ENCODE measurements around the gene LRRIQ3. TPM values are rescaled to one million over a fixed set of nuclear protein-coding genes. Genes with fewer than 3 reads are reported as not detected.
A peak's percentile ranks its signal among the peaks of the same experiment; 100 is the strongest.

LRRIQ3 gene
- total RNA-seq, 3 donors from 2014 or later: 0.56 to 2.6 (median 1.4) TPM

- no peak for DNase-seq
- Mint-ChIP-seq H3K27me3 (ENCODE audit: low read depth) (no peaks in the 10 kb centered on the region), H3K4me1 (ENCODE audit: low read depth) (no peaks in the 10 kb centered on the region), H3K4me3 (no peak overlapping the region), H3K36me3 (ENCODE audit: insufficient read depth) (no peaks in the 10 kb centered on the region), H3K9me3 (peaks cover 7% of the 10 kb centered on the region)
- no peak for ATAC-seq
Observed at GRCh38 chr1:74038042-74038441, 159.9 kb downstream of the LRRIQ3 start.

GRCh38 chr1:74012583-74012982 is 185.4 kb downstream of the LRRIQ3 start:
- ATAC-seq (no peak), DNase-seq (no peak)
- H3K36me3 Mint-ChIP-seq (ENCODE audit: insufficient read depth): no peaks in the 10 kb centered on the region
- H3K27me3 Mint-ChIP-seq (ENCODE audit: low read depth): peaks cover 2% of the 10 kb centered on the region
- H3K4me3 Mint-ChIP-seq: no peak overlapping the region
- H3K9me3 Mint-ChIP-seq: no peaks in the 10 kb centered on the region
- peaks cover 7% of the 10 kb centered on the region for H3K4me1 Mint-ChIP-seq (ENCODE audit: low read depth)

- Mint-ChIP-seq H3K27me3 (ENCODE audit: low read depth) (peaks cover 2% of the 10 kb centered on the region), H3K4me3 (no peak overlapping the region), H3K4me1 (ENCODE audit: low read depth) (peaks cover 7% of the 10 kb centered on the region), H3K36me3 (ENCODE audit: insufficient read depth) (no peaks in the 10 kb centered on the region), H3K9me3 (no peaks in the 10 kb centered on the region)
- no peak for ATAC-seq
- DNase-seq: no peak
Observed at GRCh38 chr1:74011736-74012135, 186.2 kb downstream of the LRRIQ3 start.

GRCh38 chr1:74010206-74010605 is 187.8 kb downstream of the LRRIQ3 start:
- no peaks in the 10 kb centered on the region for H3K9me3 Mint-ChIP-seq
- H3K4me1 Mint-ChIP-seq (ENCODE audit: low read depth): peaks cover 7% of the 10 kb centered on the region
- DNase-seq: no peak
- peak overlapping the region; percentile 75 for H3K4me3 Mint-ChIP-seq
- peaks cover 2% of the 10 kb centered on the region for H3K27me3 Mint-ChIP-seq (ENCODE audit: low read depth)
- no peaks in the 10 kb centered on the region for H3K36me3 Mint-ChIP-seq (ENCODE audit: insufficient read depth)
- no peak for ATAC-seq

GRCh38 chr1:74005533-74005932 is 192.4 kb downstream of the LRRIQ3 start:
- no peaks in the 10 kb centered on the region for H3K27me3 Mint-ChIP-seq (ENCODE audit: low read depth)
- H3K4me1 Mint-ChIP-seq (ENCODE audit: low read depth): peaks cover 5% of the 10 kb centered on the region

GRCh38 chr1:74003806-74004205 is 194.2 kb downstream of the LRRIQ3 start:
- H3K27me3 Mint-ChIP-seq (ENCODE audit: low read depth): no peaks in the 10 kb centered on the region

More at GRCh38 chr1:74005533-74005932, 192.4 kb downstream of the LRRIQ3 start:
- ATAC-seq (no peak), DNase-seq (no peak)
- H3K9me3 Mint-ChIP-seq: no peaks in the 10 kb centered on the region
- H3K4me3 Mint-ChIP-seq: no peak overlapping the region
- no peaks in the 10 kb centered on the region for H3K36me3 Mint-ChIP-seq (ENCODE audit: insufficient read depth)

GRCh38 chr1:73998348-73998959 is 199.5 kb downstream of the LRRIQ3 start:
- no peaks in the 10 kb centered on the region for H3K27me3 Mint-ChIP-seq (ENCODE audit: low read depth)
- no peaks in the 10 kb centered on the region for H3K9me3 Mint-ChIP-seq
- DNase-seq (no peak), ATAC-seq (no peak)
- no peaks in the 10 kb centered on the region for H3K4me1 Mint-ChIP-seq (ENCODE audit: low read depth)
- no peak overlapping the region for H3K4me3 Mint-ChIP-seq
- no peaks in the 10 kb centered on the region for H3K36me3 Mint-ChIP-seq (ENCODE audit: insufficient read depth)

More at GRCh38 chr1:74003806-74004205, 194.2 kb downstream of the LRRIQ3 start:
- no peak for ATAC-seq
- no peaks in the 10 kb centered on the region for H3K4me1 Mint-ChIP-seq (ENCODE audit: low read depth)
- no peaks in the 10 kb centered on the region for H3K9me3 Mint-ChIP-seq
- DNase-seq: no peak
- H3K4me3 Mint-ChIP-seq: no peak overlapping the region
- H3K36me3 Mint-ChIP-seq (ENCODE audit: insufficient read depth): no peaks in the 10 kb centered on the region

- Mint-ChIP-seq H3K4me1 (ENCODE audit: low read depth) (no peaks in the 10 kb centered on the region), H3K4me3 (no peak overlapping the region), H3K36me3 (ENCODE audit: insufficient read depth) (no peaks in the 10 kb centered on the region), H3K9me3 (no peaks in the 10 kb centered on the region), H3K27me3 (ENCODE audit: low read depth) (no peaks in the 10 kb centered on the region)
- DNase-seq (no peak), ATAC-seq (no peak)
Observed at GRCh38 chr1:73980324-73981040, 217.5 kb downstream of the LRRIQ3 start.

GRCh38 chr1:73979684-73980083 is 218.3 kb downstream of the LRRIQ3 start:
- Mint-ChIP-seq H3K9me3 (no peaks in the 10 kb centered on the region), H3K36me3 (ENCODE audit: insufficient read depth) (no peaks in the 10 kb centered on the region), H3K4me1 (ENCODE audit: low read depth) (no peaks in the 10 kb centered on the region), H3K4me3 (no peak overlapping the region), H3K27me3 (ENCODE audit: low read depth) (no peaks in the 10 kb centered on the region)
- DNase-seq (no peak), ATAC-seq (no peak)

GRCh38 chr1:73978964-73979363 is 219.0 kb downstream of the LRRIQ3 start:
- H3K27me3 Mint-ChIP-seq (ENCODE audit: low read depth): no peaks in the 10 kb centered on the region
- H3K9me3 Mint-ChIP-seq: no peaks in the 10 kb centered on the region
- no peak overlapping the region for H3K4me3 Mint-ChIP-seq
- DNase-seq (no peak), ATAC-seq (no peak)
- no peaks in the 10 kb centered on the region for H3K36me3 Mint-ChIP-seq (ENCODE audit: insufficient read depth)
- no peaks in the 10 kb centered on the region for H3K4me1 Mint-ChIP-seq (ENCODE audit: low read depth)

Other genes with a start within 250 kb of the LRRIQ3 start
- 10 to 100 TPM in 2 of 3 donors, 1 to 10 TPM in 1; 9.3 to 11.9 (median 11.8) TPM for gene FPGT, start 66 bp upstream of the LRRIQ3 start, total RNA-seq
- not detected for gene TNNI3K, start 37.2 kb upstream of the LRRIQ3 start, total RNA-seq

Measured in activated T-cell treated with anti-CD3 and anti-CD28 coated beads, Interleukin-2, amount 50 U/mL, for 4 hours (primary cell).